ENCODE results near the gene ZNF385C. TPM values are rescaled to one million over a fixed set of nuclear protein-coding genes. Genes with fewer than 3 reads are reported as not detected.

The ZNF385C gene
- total and polyA plus RNA-seq, 4 donors = 0.03 to 0.19 (median 0.06) TPM; not detected in 1

GRCh38 chr17:42041619-42042018, 56.7 kb downstream of the ZNF385C start:
- no peak for TF ChIP-seq CTCF (IDR thresholded peaks at IDR 0.05; ENCODE audit: low read depth, low read length, missing input control)
- no peak for TF ChIP-seq RXRA (IDR thresholded peaks at IDR 0.05)
- no peak for TF ChIP-seq TAF1 (conservative IDR thresholded peaks at IDR 0.05)
- no peak for TF ChIP-seq EGR1 (IDR thresholded peaks at IDR 0.05; ENCODE audit: low read depth in 2 of 2)
- TF ChIP-seq REST (IDR thresholded peaks at IDR 0.05) = no peak
- TF ChIP-seq ATF3 (IDR thresholded peaks at IDR 0.05) = no peak
- TF ChIP-seq JUND (IDR thresholded peaks at IDR 0.05) = no peak
- TF ChIP-seq, protein P1, sequence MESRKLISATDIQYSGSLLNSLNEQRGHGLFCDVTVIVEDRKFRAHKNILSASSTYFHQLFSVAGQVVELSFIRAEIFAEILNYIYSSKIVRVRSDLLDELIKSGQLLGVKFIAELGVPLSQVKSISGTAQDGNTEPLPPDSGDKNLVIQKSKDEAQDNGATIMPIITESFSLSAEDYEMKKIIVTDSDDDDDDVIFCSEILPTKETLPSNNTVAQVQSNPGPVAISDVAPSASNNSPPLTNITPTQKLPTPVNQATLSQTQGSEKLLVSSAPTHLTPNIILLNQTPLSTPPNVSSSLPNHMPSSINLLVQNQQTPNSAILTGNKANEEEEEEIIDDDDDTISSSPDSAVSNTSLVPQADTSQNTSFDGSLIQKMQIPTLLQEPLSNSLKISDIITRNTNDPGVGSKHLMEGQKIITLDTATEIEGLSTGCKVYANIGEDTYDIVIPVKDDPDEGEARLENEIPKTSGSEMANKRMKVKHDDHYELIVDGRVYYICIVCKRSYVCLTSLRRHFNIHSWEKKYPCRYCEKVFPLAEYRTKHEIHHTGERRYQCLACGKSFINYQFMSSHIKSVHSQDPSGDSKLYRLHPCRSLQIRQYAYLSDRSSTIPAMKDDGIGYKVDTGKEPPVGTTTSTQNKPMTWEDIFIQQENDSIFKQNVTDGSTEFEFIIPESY (IDR thresholded peaks at IDR 0.05) = no peak
- TF ChIP-seq SP1 (IDR thresholded peaks at IDR 0.05) = no peak
- no peak for TF ChIP-seq RAD21 (IDR thresholded peaks at IDR 0.05)
- no peak for TF ChIP-seq FOXA2 (IDR thresholded peaks at IDR 0.05)
- TF ChIP-seq HNF4G (IDR thresholded peaks at IDR 0.05) = no peak
- no peak for TF ChIP-seq NR2F2 (IDR thresholded peaks at IDR 0.05)
- TF ChIP-seq FOXA1 (IDR thresholded peaks at IDR 0.05) = no peak
- no peak for TF ChIP-seq GABPA (IDR thresholded peaks at IDR 0.05 in 1 of 2, conservative IDR thresholded peaks at IDR 0.05 in 1 of 2)
- no peak for TF ChIP-seq HNF4A (conservative IDR thresholded peaks at IDR 0.05)
- TF ChIP-seq MAX (IDR thresholded peaks at IDR 0.05) = no peak
- no peak for TF ChIP-seq YY1 (IDR thresholded peaks at IDR 0.05)
- H3K36me3 ChIP-seq (ENCODE audit: control insufficient read depth in 4 of 4, insufficient read depth in 3 of 4, low read depth in 1 of 4, low read length in 3 of 4) = no peaks in the 10 kb centered on the region
- no peaks in the 10 kb centered on the region for H3K9me3 ChIP-seq (ENCODE audit: control insufficient read depth in 4 of 4, low read length in 3 of 4)
- no peak for DNase-seq (ENCODE audit: low spot score)
- no peaks in the 10 kb centered on the region for H3K27me3 ChIP-seq (ENCODE audit: control insufficient read depth in 4 of 4, insufficient read depth in 4 of 4, low read length in 3 of 4)
- no peak overlapping the region for H3K4me3 ChIP-seq (ENCODE audit: low read depth in 1 of 3, low read length in 3 of 3)
- H3K4me1 ChIP-seq (ENCODE audit: control insufficient read depth in 4 of 4, insufficient read depth in 4 of 4, low read length in 3 of 4) = peaks cover 0 to 8% (median 5%) of the 10 kb centered on the region in 4 donors
- no peak overlapping the region for H3K27ac ChIP-seq (ENCODE audit: low read depth in 1 of 2, low read length in 2 of 2)
- no peak overlapping the region for H3K9ac ChIP-seq (ENCODE audit: low read depth in 1 of 2, low read length in 2 of 2)
